LoVo (cell line): Measurements from ENCODE around the gene SULT1C2.

Experiments used
- DNase-seq: peaks from one replicate; pipeline ENCODE4 v3.0.0-alpha.2; 2016; ENCODE audit warnings: low spot score

SULT1C2 gene

GRCh38 chr2:108297436-108298141 lies 8.9 kb downstream of the SULT1C2 start:
- peak; percentile 75 for DNase-seq

- DNase-seq = no peak
Measured at GRCh38 chr2:108301558-108301957, 12.9 kb downstream of the SULT1C2 start.

GRCh38 chr2:108304975-108305374 lies 16.3 kb downstream of the SULT1C2 start:
- no peak for DNase-seq

GRCh38 chr2:108305901-108306300 lies 17.2 kb downstream of the SULT1C2 start:
- DNase-seq = peak; percentile 23

- no peak for DNase-seq
Measured at GRCh38 chr2:108309903-108310302, 21.2 kb downstream of the SULT1C2 start.

- peak; percentile 34 for DNase-seq
Measured at GRCh38 chr2:108314586-108315296, 26.0 kb downstream of the SULT1C2 start.

- peak; percentile 76 for DNase-seq
Measured at GRCh38 chr2:108315444-108315934, 26.8 kb downstream of the SULT1C2 start.

GRCh38 chr2:108316033-108316432 lies 27.3 kb downstream of the SULT1C2 start:
- DNase-seq = peak; percentile 50

GRCh38 chr2:108316461-108317258 lies 28.0 kb downstream of the SULT1C2 start:
- peak; percentile 45 for DNase-seq

- DNase-seq = no peak
Measured at GRCh38 chr2:108320326-108320922, 31.7 kb downstream of the SULT1C2 start.

GRCh38 chr2:108323619-108324018 lies 34.9 kb downstream of the SULT1C2 start:
- DNase-seq = peak; percentile 7

- DNase-seq = no peak
Measured at GRCh38 chr2:108324531-108325255, 36.0 kb downstream of the SULT1C2 start.

GRCh38 chr2:108325756-108326155 lies 37.1 kb downstream of the SULT1C2 start:
- DNase-seq = no peak

- DNase-seq = no peak
Measured at GRCh38 chr2:108329771-108330170, 41.1 kb downstream of the SULT1C2 start.

GRCh38 chr2:108330979-108331378 lies 42.3 kb downstream of the SULT1C2 start:
- no peak for DNase-seq

GRCh38 chr2:108345951-108346350 lies 57.3 kb downstream of the SULT1C2 start:
- DNase-seq = peak; percentile 24

- no peak for DNase-seq
Measured at GRCh38 chr2:108346827-108347226, 58.1 kb downstream of the SULT1C2 start.

- no peak for DNase-seq
Measured at GRCh38 chr2:108347786-108348185, 59.1 kb downstream of the SULT1C2 start.

GRCh38 chr2:108348816-108349570 lies 60.3 kb downstream of the SULT1C2 start:
- DNase-seq = no peak

- DNase-seq = no peak
Measured at GRCh38 chr2:108349571-108349928, 60.9 kb downstream of the SULT1C2 start.

- DNase-seq = no peak
Measured at GRCh38 chr2:108351889-108352288, 63.2 kb downstream of the SULT1C2 start.
